HepG2 (cell line): ENCODE data around the gene LGALS14. TPM values are rescaled to one million over a fixed set of nuclear protein-coding genes. Genes with fewer than 3 reads are reported as not detected.

Experiments
- ATAC-seq: fragments of 200-7000 bp; cut with Tn5 transposase; 3 replicates; pipeline ENCODE4 v1.9.1; 2020; ENCODE audit warnings: mild to moderate bottlenecking, moderate library complexity
- BruUV-seq: library from RNA; stranded (reverse); fragments of 400-500 nt; replicated peaks from 2 replicates; lab custom pipeline; 2021; lab: Mats Ljungman, UMichigan
- CTCF ChIA-PET: fragments of 300-600 bp; formaldehyde crosslinking; extraction: SDS; loops from one replicate; lab custom pipeline; 2021; ENCODE audit warnings: low total read pairs, inconsistent platforms, low intra/inter-chr PET ratio; lab: Yijun Ruan, JAX
- POLR2A ChIA-PET: fragments of 350-600 bp; sonication (Branson Sonifier 250); formaldehyde crosslinking; loops from one replicate; lab custom pipeline; 2020; ENCODE audit warnings: antibody characterized with exemption, inconsistent platforms; lab: Yijun Ruan, JAX
- DNase-seq: peaks from one replicate; pipeline ENCODE4 v3.0.0-alpha.2; 2015; ENCODE audit warnings: low spot score
- FAIRE-seq: peaks from 3 replicates; lab custom pipeline; 2011; peaks lifted over from hg19 to GRCh38; lab: Jason Lieb, UNC
- H2AFZ ChIP-seq: one replicate; pipeline ENCODE4 v1.6.1; 2011; ENCODE audit warnings: low read length, inconsistent platforms
- H3K27ac ChIP-seq: fragments of 300-600 bp; 3 replicates; pipeline ENCODE4 v1.8.0; 2011; ENCODE audit warnings: mixed run types, mild to moderate bottlenecking, mixed read lengths, low read length, inconsistent platforms; ENCODE audit not compliant: insufficient read depth; ENCODE audit errors: extremely low read length
- H3K27me3 ChIP-seq, 2 experiments: fragments of 200-600 bp in 1 of 2; 2 replicates in 1 of 2; 3 replicates in 1 of 2; pipeline versions ENCODE4 v1.6.0 to v1.8.0; 2011; ENCODE audit warnings: low read length in 2 of 2, mild to moderate bottlenecking in 2 of 2, moderate library complexity in 2 of 2, inconsistent platforms in 1 of 2; ENCODE audit not compliant: insufficient read depth in 2 of 2, control insufficient read depth in 1 of 2
- H3K36me3 ChIP-seq, 2 experiments: fragments of 200-600 bp in 1 of 2; replicated peaks in 1 of 2; 2 replicates in 1 of 2; 3 replicates in 1 of 2; pipeline versions ENCODE4 v1.5.1 to v1.8.0; 2011; ENCODE audit warnings: low read length in 2 of 2, inconsistent platforms in 1 of 2; ENCODE audit not compliant: insufficient read depth in 2 of 2, control insufficient read depth in 1 of 2
- H3K4me1 ChIP-seq: 2 replicates; pipeline ENCODE4 v1.5.1; 2012; ENCODE audit warnings: low read length, inconsistent platforms; ENCODE audit not compliant: insufficient read depth
- H3K4me2 ChIP-seq: 2 replicates; pipeline ENCODE4 v1.6.0; 2011; ENCODE audit warnings: low read depth, low read length, inconsistent platforms
- H3K4me3 ChIP-seq, 3 experiments: fragments of 200-600 bp in 1 of 3; sonication (generic), shearing (Covaris generic) in 1 of 3; replicated peaks in 1 of 3; 2 replicates each; pipeline ENCODE4 v1.5.1; 2011 to 2016; ENCODE audit warnings: low read length in 3 of 3, inconsistent platforms in 2 of 3, low read depth in 2 of 3, mild to moderate bottlenecking in 2 of 3, control low read depth in 1 of 3, mixed read lengths in 1 of 3; ENCODE audit not compliant: insufficient read depth in 1 of 3
- H3K79me2 ChIP-seq: one replicate; pipeline ENCODE4 v1.6.1; 2011; ENCODE audit warnings: low read length, inconsistent platforms; ENCODE audit not compliant: insufficient read depth
- H3K9ac ChIP-seq: 2 replicates; pipeline ENCODE4 v1.6.0; 2011; ENCODE audit warnings: mild to moderate bottlenecking, low read depth, low read length, inconsistent platforms; ENCODE audit not compliant: insufficient read depth
- H3K9me3 ChIP-seq: 2 replicates; pipeline ENCODE4 v1.5.1; 2012; ENCODE audit warnings: mild to moderate bottlenecking, low read length
- H4K20me1 ChIP-seq: 2 replicates; pipeline ENCODE4 v1.6.0; 2011; ENCODE audit warnings: inconsistent platforms, mild to moderate bottlenecking, low read length, moderate library complexity; ENCODE audit not compliant: insufficient read depth
- GTF2F1 ChIP-seq: fragments of 150-350 bp; IDR thresholded peaks from 2 replicates; pipeline ENCODE4 v1.6.1; 2014; ENCODE audit warnings: low read length
- POLR2AphosphoS2 ChIP-seq: IDR thresholded peaks from 2 replicates; pipeline ENCODE4 v1.6.1; 2011; ENCODE audit warnings: low read depth, low read length, improper control_type of control experiment
- RCOR2 ChIP-seq: IDR thresholded peaks from 2 replicates; pipeline ENCODE4 v1.6.1; 2016; ENCODE audit warnings: missing biosample characterization, missing genetic modification reagents
- ZFP36L2 ChIP-seq: sonication (generic); formaldehyde crosslinking; IDR thresholded peaks from 2 replicates; pipeline ENCODE4 v1.4.0; 2020; ENCODE audit warnings: missing genetic modification reagents
- ZNF296 ChIP-seq: sonication (generic); formaldehyde crosslinking; conservative IDR thresholded peaks from 2 replicates; pipeline ENCODE4 v1.5.0; 2020; ENCODE audit warnings: mild to moderate bottlenecking, missing genetic modification reagents
- in situ Hi-C: cut with HindIII; loops from 2 replicates; pipeline ENCODE4 v1.10.0; 2017; ENCODE audit warnings: low pct_unique_long_range_greater_than_20kb; ENCODE audit not compliant: extremely low pct_ligation_motif_present
- intact Hi-C: fragments of 100-400 bp; cut with micrococcal nuclease; formaldehyde crosslinking; loops from one replicate; pipeline ENCODE4 v1.10.0; 2022; ENCODE audit not compliant: unreplicated experiment
- polyA plus RNA-seq, 8 experiments: library from polyadenylated mRNA; depleted of rRNA in 3 of 8; stranded (reverse) in 7 of 8; unstranded in 1 of 8; fragments of >200 nt; fragmentation: Illumina TruSeq in 4 of 8; extraction: Trizol in 4 of 8; gene quantifications; 2 replicates each; pipeline versions ENCODE4 v1.2.1 to v1.2.3, GENCODE V29; 2011 to 2016; ENCODE audit warnings: low read depth in 4 of 8, missing spikeins in 1 of 8, mixed read lengths in 1 of 8; ENCODE audit not compliant: insufficient read depth in 1 of 8
- total RNA-seq, 5 experiments: library from RNA; depleted of rRNA; stranded (reverse); fragments of >200 nt; fragmentation: Illumina TruSeq; extraction: Trizol; gene quantifications; 2 replicates each; pipeline ENCODE4 v1.2.3, GENCODE V29; 2016; ENCODE audit warnings: low read depth in 1 of 5
- TF ChIP-seq, protein P1 (sequence below): sonication (generic); IDR thresholded peaks from 2 replicates; pipeline ENCODE4 v1.6.1; 2016; ENCODE audit warnings: low read depth, borderline replicate concordance
- TF ChIP-seq, protein P2 (sequence below), 2 experiments: fragments of 450-650 bp in 1 of 2; sonication (generic) in 1 of 2; formaldehyde crosslinking in 1 of 2; IDR thresholded peaks; 2 replicates each; pipeline versions ENCODE4 v1.6.1 to v1.8.0; 2016 to 2022; ENCODE audit warnings: antibody characterized with exemption in 1 of 2, mild to moderate bottlenecking in 1 of 2, missing genetic modification reagents in 1 of 2
- TF ChIP-seq, protein P3 (sequence below): IDR thresholded peaks from 2 replicates; pipeline ENCODE4 v1.6.1; 2012; ENCODE audit warnings: low read length, improper control_type of control experiment
- TF ChIP-seq, protein P4 (sequence below): sonication (generic); formaldehyde crosslinking; conservative IDR thresholded peaks from 2 replicates; pipeline ENCODE4 v1.4.0; 2020; ENCODE audit warnings: missing genetic modification reagents

LGALS14 gene
- total and polyA plus RNA-seq, 2 of the 13 experiments (the other 11 are each of a cell fraction or from before 2014, with no cell fraction given) = not detected

DNA sequence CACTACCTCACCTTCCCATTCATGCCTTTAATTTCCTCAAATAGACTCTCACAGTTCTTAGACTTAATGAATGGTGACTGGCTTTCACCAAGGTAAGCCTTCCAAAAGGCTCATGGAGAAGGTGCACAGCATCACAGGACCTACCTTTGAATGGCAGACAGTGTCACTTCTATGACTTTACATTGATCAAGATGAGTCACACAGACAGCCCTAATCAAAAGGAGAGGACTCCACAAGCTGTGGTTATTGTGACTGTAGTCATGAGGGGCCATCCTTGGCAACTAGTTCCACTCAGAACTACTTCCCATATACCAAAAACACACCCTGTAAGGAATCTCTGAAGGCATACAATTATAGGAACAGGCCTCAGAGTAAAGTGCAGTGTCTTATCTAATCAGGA is 42.7 kb upstream of the LGALS14 start:
- H3K27me3 ChIP-seq = no peaks in the 10 kb centered on the region; a peak in 2 of 5 replicates
- DNase-seq (no peak), FAIRE-seq (no peak), ATAC-seq (no peak)
- in situ Hi-C loops (no loop called here), intact Hi-C loops (no loop called here)
- H3K36me3 ChIP-seq = no peaks in the 10 kb centered on the region
- ChIA-PET CTCF (no interaction called here), POLR2A (no interaction called here)
- no peaks in the 10 kb centered on the region for H3K4me1 ChIP-seq
- no TSS peak for BruUV-seq
- H2AFZ ChIP-seq = no peak overlapping the region
- H4K20me1 ChIP-seq = no peaks in the 10 kb centered on the region
- H3K9me3 ChIP-seq = no peaks in the 10 kb centered on the region; the same call in 1 of the 2 replicates
- H3K79me2 ChIP-seq = no peaks in the 10 kb centered on the region
- H3K27ac ChIP-seq = no peak overlapping the region
- H3K4me2 ChIP-seq = no peak overlapping the region
- no peak overlapping the region for H3K4me3 ChIP-seq
- H3K9ac ChIP-seq = no peak overlapping the region
- TF ChIP-seq RCOR2 (CRISPR knock-in tag) (no peak), POLR2AphosphoS2 (no peak), ZNF296 (CRISPR knock-in tag) (no peak), GTF2F1 (no peak), ZFP36L2 (CRISPR knock-in tag) (no peak)
- TF ChIP-seq, protein P1, sequence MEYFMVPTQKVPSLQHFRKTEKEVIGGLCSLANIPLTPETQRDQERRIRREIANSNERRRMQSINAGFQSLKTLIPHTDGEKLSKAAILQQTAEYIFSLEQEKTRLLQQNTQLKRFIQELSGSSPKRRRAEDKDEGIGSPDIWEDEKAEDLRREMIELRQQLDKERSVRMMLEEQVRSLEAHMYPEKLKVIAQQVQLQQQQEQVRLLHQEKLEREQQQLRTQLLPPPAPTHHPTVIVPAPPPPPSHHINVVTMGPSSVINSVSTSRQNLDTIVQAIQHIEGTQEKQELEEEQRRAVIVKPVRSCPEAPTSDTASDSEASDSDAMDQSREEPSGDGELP = no peak
- TF ChIP-seq, protein P2, sequence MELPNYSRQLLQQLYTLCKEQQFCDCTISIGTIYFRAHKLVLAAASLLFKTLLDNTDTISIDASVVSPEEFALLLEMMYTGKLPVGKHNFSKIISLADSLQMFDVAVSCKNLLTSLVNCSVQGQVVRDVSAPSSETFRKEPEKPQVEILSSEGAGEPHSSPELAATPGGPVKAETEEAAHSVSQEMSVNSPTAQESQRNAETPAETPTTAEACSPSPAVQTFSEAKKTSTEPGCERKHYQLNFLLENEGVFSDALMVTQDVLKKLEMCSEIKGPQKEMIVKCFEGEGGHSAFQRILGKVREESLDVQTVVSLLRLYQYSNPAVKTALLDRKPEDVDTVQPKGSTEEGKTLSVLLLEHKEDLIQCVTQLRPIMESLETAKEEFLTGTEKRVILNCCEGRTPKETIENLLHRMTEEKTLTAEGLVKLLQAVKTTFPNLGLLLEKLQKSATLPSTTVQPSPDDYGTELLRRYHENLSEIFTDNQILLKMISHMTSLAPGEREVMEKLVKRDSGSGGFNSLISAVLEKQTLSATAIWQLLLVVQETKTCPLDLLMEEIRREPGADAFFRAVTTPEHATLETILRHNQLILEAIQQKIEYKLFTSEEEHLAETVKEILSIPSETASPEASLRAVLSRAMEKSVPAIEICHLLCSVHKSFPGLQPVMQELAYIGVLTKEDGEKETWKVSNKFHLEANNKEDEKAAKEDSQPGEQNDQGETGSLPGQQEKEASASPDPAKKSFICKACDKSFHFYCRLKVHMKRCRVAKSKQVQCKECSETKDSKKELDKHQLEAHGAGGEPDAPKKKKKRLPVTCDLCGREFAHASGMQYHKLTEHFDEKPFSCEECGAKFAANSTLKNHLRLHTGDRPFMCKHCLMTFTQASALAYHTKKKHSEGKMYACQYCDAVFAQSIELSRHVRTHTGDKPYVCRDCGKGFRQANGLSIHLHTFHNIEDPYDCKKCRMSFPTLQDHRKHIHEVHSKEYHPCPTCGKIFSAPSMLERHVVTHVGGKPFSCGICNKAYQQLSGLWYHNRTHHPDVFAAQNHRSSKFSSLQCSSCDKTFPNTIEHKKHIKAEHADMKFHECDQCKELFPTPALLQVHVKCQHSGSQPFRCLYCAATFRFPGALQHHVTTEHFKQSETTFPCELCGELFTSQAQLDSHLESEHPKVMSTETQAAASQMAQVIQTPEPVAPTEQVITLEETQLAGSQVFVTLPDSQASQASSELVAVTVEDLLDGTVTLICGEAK (IDR thresholded peaks at IDR 0.05) = no peak
- TF ChIP-seq, protein P2 (CRISPR knock-in tag; IDR thresholded peaks at IDR 0.05) = no peak
- TF ChIP-seq, protein P3, sequence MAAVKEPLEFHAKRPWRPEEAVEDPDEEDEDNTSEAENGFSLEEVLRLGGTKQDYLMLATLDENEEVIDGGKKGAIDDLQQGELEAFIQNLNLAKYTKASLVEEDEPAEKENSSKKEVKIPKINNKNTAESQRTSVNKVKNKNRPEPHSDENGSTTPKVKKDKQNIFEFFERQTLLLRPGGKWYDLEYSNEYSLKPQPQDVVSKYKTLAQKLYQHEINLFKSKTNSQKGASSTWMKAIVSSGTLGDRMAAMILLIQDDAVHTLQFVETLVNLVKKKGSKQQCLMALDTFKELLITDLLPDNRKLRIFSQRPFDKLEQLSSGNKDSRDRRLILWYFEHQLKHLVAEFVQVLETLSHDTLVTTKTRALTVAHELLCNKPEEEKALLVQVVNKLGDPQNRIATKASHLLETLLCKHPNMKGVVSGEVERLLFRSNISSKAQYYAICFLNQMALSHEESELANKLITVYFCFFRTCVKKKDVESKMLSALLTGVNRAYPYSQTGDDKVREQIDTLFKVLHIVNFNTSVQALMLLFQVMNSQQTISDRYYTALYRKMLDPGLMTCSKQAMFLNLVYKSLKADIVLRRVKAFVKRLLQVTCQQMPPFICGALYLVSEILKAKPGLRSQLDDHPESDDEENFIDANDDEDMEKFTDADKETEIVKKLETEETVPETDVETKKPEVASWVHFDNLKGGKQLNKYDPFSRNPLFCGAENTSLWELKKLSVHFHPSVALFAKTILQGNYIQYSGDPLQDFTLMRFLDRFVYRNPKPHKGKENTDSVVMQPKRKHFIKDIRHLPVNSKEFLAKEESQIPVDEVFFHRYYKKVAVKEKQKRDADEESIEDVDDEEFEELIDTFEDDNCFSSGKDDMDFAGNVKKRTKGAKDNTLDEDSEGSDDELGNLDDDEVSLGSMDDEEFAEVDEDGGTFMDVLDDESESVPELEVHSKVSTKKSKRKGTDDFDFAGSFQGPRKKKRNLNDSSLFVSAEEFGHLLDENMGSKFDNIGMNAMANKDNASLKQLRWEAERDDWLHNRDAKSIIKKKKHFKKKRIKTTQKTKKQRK = no peak
- TF ChIP-seq, protein P4, sequence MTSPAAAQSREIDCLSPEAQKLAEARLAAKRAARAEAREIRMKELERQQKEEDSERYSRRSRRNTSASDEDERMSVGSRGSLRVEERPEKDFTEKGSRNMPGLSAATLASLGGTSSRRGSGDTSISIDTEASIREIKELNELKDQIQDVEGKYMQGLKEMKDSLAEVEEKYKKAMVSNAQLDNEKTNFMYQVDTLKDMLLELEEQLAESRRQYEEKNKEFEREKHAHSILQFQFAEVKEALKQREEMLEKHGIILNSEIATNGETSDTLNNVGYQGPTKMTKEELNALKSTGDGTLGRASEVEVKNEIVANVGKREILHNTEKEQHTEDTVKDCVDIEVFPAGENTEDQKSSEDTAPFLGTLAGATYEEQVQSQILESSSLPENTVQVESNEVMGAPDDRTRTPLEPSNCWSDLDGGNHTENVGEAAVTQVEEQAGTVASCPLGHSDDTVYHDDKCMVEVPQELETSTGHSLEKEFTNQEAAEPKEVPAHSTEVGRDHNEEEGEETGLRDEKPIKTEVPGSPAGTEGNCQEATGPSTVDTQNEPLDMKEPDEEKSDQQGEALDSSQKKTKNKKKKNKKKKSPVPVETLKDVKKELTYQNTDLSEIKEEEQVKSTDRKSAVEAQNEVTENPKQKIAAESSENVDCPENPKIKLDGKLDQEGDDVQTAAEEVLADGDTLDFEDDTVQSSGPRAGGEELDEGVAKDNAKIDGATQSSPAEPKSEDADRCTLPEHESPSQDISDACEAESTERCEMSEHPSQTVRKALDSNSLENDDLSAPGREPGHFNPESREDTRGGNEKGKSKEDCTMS (CRISPR knock-in tag) = no peak
